DMS79 (cell line): Measurements from ENCODE around the gene GPR63.

Experiments
- DNase-seq: peaks from one replicate; lab custom pipeline; 2025; lab: John Stamatoyannopoulos, UW

GPR63 gene

DNA sequence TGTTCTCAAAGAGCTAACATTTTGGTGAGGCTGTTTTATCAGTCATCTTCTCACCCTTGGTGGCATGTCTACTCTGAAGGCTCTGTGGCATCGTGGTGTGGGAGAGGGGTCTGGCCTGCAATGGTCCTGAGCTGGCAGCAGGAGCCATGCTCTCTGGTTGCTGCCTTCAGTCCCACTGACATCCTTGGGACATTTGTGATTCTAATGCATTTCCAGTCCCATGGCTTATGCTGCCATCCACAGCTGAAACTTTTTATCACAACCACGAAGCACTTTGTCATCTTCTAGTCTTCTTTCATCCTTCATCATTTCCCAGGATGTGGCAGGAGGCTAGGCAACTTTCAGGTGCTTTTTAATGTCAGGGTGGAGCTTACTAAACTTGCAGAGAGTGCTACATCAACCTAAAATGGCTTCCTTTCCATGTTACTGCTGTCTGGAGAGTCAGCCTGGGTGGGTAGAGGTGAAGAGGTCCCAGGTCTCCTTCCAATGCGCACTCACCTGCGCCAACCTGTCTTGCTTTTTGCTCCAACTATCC lies 77.1 kb downstream of the GPR63 start:
- DNase-seq = no peak

DNA sequence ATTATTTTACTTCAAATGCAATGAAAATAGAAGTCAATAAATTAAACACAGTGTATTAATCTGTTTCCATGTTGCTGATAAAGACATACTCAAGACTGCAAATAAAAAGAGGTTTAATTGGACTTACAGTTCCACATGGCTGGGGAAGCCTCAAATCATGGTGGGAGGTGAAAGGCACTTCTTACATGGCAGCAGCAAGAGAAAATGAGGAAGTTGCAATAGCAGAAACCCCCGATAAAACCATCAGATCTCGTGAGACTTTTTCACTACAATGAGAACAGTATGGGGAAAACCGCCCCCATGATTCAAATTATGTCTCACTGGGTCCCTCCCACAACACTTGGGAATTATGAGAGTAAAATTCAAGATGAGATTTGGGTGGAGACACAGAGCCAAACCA lies 82.2 kb downstream of the GPR63 start:
- DNase-seq = no peak

GRCh38 chr6:96749891-96750290 lies 87.4 kb downstream of the GPR63 start:
- no peak for DNase-seq
